GM19238 (cell line): Measurements from ENCODE around the gene UPF1.

Experiments
- DNase-seq: peaks from one replicate; pipeline ENCODE4 v3.0.0; 2011; ENCODE audit warnings: low spot score; ENCODE audit not compliant: insufficient read length

Gene UPF1

DNA sequence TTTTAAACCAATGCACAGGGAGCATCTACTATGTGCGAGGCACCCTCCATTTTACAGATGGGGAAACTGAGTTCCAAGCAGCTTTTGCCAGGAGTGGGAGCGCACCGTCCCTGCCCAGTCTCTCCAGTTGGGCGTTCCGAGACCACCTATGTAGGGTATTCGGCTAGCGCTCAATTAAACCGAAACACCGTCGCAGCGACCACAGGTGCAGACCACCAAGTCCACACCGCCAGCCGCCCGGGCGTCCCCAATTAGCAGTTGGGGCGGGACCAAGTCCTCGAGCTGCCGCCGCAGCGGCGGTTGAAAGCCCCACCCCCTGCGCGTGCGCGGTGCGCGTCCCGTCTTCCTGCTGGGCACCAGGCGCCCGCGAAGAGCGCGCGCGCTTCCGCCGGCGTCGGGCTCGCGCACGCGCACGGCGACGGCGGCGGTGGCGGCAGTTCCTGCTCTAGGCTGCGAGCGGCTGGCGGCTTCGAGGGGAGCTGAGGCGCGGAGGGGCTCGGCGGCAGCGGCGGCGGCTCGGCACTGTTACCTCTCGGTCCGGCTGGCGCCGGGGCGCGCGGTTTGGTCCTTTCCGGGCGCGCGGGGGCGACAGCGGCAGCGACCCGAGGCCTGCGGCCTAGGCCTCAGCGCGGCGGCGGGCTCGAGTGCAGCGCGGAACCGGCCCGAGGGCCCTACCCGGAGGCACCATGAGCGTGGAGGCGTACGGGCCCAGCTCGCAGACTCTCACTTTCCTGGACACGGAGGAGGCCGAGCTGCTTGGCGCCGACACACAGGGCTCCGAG is at the start of gene UPF1:
UPF1 (plus strand) TSS at position 436 of the 782 bp plus-strand sequence; CDS start at position 687, 251 bp downstream.
- DNase-seq: peak; percentile 96

GRCh38 chr19:18782559-18783225 is 49.1 kb upstream of the UPF1 start:
- no peak for DNase-seq

GRCh38 chr19:18783958-18784785 is 47.6 kb upstream of the UPF1 start:
- no peak for DNase-seq

GRCh38 chr19:18784786-18785120 is 47.0 kb upstream of the UPF1 start:
- no peak for DNase-seq

- DNase-seq: peak; percentile 91
These were observed 46.3 kb upstream of the UPF1 start for GRCh38 chr19:18785179-18786124.

GRCh38 chr19:18788529-18789421 is 43.0 kb upstream of the UPF1 start:
- no peak for DNase-seq

DNA sequence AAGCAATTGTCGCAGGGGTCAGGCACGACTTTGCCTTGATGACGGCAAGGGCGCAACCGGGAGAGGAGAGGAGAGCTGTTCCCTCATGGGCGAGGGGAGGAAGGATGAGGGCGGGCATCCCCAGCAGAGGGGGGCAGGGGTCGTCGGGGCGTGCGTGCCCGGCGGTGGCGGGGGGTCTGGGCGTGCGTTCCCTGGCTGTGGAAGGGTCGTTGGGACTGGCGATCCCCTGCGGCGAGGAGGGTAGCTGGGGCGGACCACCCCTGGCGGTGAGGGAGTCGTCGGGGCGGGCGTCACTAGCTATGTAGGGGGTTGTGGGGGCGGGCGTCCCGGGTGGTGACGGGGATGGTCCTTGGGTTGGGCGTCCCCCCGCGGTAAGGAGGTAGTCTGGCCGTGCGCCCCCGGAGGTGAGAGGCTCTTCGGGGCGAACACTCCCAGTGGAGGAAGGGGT is 42.3 kb upstream of the UPF1 start:
- DNase-seq: no peak

- no peak for DNase-seq
These were observed 41.7 kb upstream of the UPF1 start for GRCh38 chr19:18789883-18790565.

DNA sequence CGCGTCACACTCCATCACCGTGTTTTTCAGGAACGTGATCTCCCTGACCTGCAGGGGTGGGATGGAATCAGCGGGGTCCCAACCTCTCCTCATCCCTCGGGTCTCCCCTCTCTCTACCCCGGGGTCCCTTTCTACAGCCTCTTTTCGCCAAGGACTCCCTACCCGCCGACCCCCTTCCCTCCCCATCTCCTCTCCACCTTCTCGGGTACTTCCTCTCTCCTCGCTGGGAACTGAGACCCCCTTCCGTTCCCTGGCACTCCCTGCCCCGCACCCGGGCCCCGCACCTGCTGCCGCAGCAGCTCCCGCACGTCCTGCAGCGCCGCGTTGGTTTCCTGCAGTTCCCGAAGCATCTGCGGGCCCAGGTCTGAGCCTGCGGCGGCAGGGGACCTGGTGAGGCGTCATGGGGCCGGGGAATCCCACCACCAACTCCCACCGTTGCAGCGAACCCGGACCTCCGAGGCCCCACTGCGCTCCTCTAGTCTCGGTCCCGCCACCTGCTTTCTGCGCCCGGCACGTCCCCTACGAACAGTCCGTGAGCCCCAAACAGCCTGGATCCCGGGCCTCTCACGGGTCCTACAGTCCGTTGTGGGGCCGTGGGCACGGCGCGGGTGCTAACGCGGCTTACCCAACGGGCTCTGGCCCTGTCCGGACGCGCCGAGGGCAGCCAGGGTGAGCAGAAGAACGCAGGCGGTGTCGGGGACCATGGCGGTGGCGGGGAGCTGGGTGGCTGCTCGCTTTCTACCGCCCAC is 41.0 kb upstream of the UPF1 start, which contains the start of gene COMP:
COMP (minus strand) TSS at position 740 of the 749 bp plus-strand sequence; CDS start at position 704, 36 bp downstream.
- no peak for DNase-seq

DNA sequence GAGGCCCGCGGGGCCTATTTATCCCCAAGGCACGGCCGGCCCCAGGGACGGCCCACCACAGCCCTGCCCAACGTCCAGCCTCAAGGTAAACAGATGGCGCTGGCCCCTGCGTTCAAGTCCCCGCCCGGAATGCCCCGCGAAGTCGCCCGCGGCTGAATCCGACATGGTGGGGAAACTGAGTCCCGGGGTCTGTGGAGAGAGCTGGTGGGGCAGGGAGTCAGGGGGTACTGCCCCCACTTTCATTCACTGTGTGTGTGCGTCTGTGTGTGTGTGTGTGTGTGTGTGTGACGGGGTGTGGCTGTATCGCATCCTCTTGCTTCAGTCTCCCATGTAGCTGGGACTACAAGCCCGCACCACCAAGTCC is 40.5 kb upstream of the UPF1 start:
- no peak for DNase-seq

DNA sequence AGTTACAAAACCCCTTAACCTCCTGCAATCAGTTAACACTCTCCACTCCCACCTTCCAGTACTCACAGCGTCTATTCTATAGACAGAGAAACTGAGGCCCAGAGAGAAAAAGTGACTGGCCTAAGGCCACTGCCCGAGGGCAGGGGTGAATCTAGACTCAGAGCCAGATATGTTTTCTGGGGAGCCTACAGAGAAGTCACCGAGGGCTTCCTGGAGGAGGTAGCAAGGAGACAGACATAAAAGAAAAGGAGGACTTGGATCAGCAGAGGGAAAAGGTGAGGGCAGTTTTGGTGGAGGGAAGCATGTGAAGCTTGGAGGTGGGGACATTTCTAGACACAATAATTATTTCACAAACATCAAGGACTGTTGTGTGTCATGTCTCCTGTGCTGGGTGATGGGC is 39.1 kb upstream of the UPF1 start:
- no peak for DNase-seq

GRCh38 chr19:18793144-18794028 is 38.4 kb upstream of the UPF1 start:
- DNase-seq: no peak

DNA sequence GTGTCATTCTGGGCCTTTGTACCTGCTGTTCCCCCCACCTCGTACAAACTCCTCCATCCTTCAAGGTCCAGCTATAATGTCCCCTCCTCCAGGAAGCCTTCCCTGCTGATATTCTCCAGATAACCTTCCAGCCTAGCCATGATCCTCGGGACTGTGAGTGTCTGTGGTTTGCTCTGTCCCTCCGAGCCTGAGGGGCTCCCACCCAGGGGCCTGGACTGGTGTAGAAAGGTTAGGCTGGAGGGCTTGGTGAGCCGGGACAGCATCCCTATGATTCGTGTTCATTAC is 37.8 kb upstream of the UPF1 start:
- no peak for DNase-seq

GRCh38 chr19:18794692-18795091 is 37.1 kb upstream of the UPF1 start:
- no peak for DNase-seq

DNA sequence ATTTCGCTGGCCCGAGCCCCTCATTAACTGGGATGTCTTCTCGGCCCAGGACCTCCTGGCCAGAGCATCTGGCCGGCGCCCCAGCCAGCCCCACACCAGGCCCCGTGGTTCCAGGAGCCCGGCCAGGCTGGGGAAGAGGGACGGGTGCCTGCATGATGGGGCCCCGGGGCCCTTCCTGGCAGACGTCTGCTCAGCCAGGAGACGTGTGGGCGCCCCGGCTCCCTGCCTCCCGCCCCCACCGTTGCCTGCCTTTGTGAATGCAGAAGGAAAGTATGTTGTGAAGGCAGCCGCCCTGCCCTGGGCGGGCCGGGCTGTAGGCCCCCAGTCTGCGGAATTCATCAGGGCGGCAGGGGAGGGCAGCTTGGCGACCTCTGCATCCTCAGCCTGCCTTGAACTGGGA is 36.2 kb upstream of the UPF1 start:
- peak; percentile 1 for DNase-seq

GRCh38 chr19:18796239-18796638 is 35.5 kb upstream of the UPF1 start:
- DNase-seq: no peak

- DNase-seq: peak; percentile 2
These were observed 33.1 kb upstream of the UPF1 start for GRCh38 chr19:18798384-18799352.
